NCI-H146 treated with DMSO at 0.1 percent for 48 hours (cell line): Measurements from ENCODE around the gene CLOCK.
"Not testable (repeated sequence)": the region's sequence is repeated elsewhere in the genome, so short reads cannot be mapped to it uniquely, and the experiment has no call there.

ENCODE experiments used
- DNase-seq: peaks from one replicate; lab custom pipeline; 2025; ENCODE audit not compliant: unreplicated experiment; lab: John Stamatoyannopoulos, UW

CLOCK gene

GRCh38 chr4:55546756-55547465, at the start of gene CLOCK:
CLOCK (minus strand) TSS chr4:55546909; CDS start chr4:55482785, 64,124 bp downstream.
- peak; percentile 83 for DNase-seq

GRCh38 chr4:55592014-55592413, 45.3 kb upstream of the CLOCK start, which contains the start of gene PDCL2:
PDCL2 (minus strand) TSS chr4:55592245; CDS start chr4:55592109, 136 bp downstream.
- DNase-seq = no peak

- no peak for DNase-seq
Observed at GRCh38 chr4:55588160-55588559, 41.5 kb upstream of the CLOCK start.

- not testable (repeated sequence) for DNase-seq
Observed at GRCh38 chr4:55582773-55583172, 36.1 kb upstream of the CLOCK start.

- DNase-seq = no peak
Observed at GRCh38 chr4:55578341-55579010, 31.8 kb upstream of the CLOCK start.

- DNase-seq = no peak
Observed at GRCh38 chr4:55575513-55575912, 28.8 kb upstream of the CLOCK start.

GRCh38 chr4:55574252-55574651, 27.5 kb upstream of the CLOCK start:
- DNase-seq = no peak

GRCh38 chr4:55571806-55572205, 25.1 kb upstream of the CLOCK start:
- no peak for DNase-seq

GRCh38 chr4:55568905-55569504, 22.3 kb upstream of the CLOCK start:
- DNase-seq = no peak

GRCh38 chr4:55561889-55562288, 15.2 kb upstream of the CLOCK start:
- DNase-seq = no peak

- DNase-seq = no peak
Observed at GRCh38 chr4:55560096-55560495, 13.4 kb upstream of the CLOCK start.

GRCh38 chr4:55554453-55555030, 7.8 kb upstream of the CLOCK start:
- no peak for DNase-seq

GRCh38 chr4:55553441-55554201, 6.9 kb upstream of the CLOCK start:
- no peak for DNase-seq

GRCh38 chr4:55551964-55552363, 5.3 kb upstream of the CLOCK start:
- not testable (repeated sequence) for DNase-seq

- no peak for DNase-seq
Observed at GRCh38 chr4:55549888-55550287, 3.2 kb upstream of the CLOCK start.

GRCh38 chr4:55547918-55548317, 1.2 kb upstream of the CLOCK start:
- no peak for DNase-seq

GRCh38 chr4:55547466-55547770, 709 bp upstream of the CLOCK start:
- peak; percentile 68 for DNase-seq

GRCh38 chr4:55546506-55546755, 278 bp downstream of the CLOCK start:
- peak; percentile 78 for DNase-seq

GRCh38 chr4:55545641-55546505, 836 bp downstream of the CLOCK start:
- peak; percentile 76 for DNase-seq

- DNase-seq = peak; percentile 17
Observed at GRCh38 chr4:55545151-55545550, 1.6 kb downstream of the CLOCK start.

GRCh38 chr4:55543858-55544257, 2.9 kb downstream of the CLOCK start:
- DNase-seq = no peak
